Measurements from ENCODE around the gene ANGPTL5.

GRCh38 chr11:101944923-101945322 lies 28.6 kb upstream of the ANGPTL5 start:
- TF ChIP-seq POLR2AphosphoS5 (IDR thresholded peaks at IDR 0.05), result no peak
- TF ChIP-seq, protein P1, sequence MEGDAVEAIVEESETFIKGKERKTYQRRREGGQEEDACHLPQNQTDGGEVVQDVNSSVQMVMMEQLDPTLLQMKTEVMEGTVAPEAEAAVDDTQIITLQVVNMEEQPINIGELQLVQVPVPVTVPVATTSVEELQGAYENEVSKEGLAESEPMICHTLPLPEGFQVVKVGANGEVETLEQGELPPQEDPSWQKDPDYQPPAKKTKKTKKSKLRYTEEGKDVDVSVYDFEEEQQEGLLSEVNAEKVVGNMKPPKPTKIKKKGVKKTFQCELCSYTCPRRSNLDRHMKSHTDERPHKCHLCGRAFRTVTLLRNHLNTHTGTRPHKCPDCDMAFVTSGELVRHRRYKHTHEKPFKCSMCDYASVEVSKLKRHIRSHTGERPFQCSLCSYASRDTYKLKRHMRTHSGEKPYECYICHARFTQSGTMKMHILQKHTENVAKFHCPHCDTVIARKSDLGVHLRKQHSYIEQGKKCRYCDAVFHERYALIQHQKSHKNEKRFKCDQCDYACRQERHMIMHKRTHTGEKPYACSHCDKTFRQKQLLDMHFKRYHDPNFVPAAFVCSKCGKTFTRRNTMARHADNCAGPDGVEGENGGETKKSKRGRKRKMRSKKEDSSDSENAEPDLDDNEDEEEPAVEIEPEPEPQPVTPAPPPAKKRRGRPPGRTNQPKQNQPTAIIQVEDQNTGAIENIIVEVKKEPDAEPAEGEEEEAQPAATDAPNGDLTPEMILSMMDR (IDR thresholded peaks at IDR 0.05 in 8 of 11, conservative IDR thresholded peaks at IDR 0.05 in 3 of 11), result no peak
